ENCODE data around the gene NLRP3.

The NLRP3 gene

GRCh38 chr1:247437551-247438505 lies 21.9 kb downstream of the NLRP3 start:
- no peak for DNase-seq (ENCODE audit: low read depth)

DNA sequence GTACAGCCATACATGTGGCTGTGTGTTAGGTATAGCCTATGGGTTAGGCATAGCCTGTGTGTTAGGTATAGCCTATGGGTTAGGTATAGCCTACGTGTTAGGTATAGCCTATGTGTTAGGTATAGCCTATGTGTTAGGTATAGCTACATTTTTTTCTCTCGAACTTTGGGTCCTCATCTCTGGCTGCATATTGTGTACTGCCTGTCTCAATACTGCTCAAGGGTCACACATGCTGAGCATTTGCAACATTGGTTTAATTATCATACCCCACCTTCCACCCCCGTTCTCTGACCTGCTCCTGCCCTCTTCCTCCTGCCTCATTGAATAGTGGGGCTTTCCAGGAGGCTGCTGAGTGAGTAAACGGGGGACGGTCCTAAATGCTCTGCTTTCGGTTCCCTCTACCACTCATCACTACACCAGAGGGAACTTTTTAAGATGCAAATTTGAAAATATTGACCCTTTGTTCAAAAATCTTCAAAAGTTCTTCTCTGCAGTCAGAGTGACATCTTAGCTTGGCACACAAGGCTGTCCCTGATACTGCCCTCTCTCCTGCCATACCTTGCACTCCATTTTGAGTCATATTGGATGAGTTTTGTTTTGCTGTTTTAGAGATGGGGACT lies 24.1 kb downstream of the NLRP3 start:
- no peak for DNase-seq (ENCODE audit: low read depth)

- DNase-seq (ENCODE audit: low read depth): no peak
Observed at GRCh38 chr1:247441606-247442005, 25.6 kb downstream of the NLRP3 start.

DNA sequence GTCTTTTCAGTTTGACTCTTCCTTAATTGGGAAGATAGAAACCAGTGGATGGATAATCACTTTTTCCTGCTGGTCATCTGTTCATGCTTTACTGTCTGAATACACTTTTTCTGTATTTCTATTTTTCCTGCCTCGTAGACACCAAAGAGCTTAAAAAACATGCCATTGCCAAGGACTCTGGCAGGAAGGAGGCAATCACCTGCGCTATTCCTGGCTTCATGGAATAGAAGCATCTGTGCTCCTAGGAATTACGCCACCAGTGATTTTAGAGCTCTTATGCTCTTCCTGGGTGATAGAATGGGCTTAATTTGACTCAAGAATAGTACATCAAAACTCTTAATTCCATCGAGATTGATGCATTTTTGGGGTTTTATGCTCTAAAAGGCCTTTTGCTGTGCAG lies 26.2 kb downstream of the NLRP3 start:
- DNase-seq (ENCODE audit: low read depth): no peak

GRCh38 chr1:247443641-247444040 lies 27.7 kb downstream of the NLRP3 start:
- DNase-seq (ENCODE audit: low read depth): no peak

DNA sequence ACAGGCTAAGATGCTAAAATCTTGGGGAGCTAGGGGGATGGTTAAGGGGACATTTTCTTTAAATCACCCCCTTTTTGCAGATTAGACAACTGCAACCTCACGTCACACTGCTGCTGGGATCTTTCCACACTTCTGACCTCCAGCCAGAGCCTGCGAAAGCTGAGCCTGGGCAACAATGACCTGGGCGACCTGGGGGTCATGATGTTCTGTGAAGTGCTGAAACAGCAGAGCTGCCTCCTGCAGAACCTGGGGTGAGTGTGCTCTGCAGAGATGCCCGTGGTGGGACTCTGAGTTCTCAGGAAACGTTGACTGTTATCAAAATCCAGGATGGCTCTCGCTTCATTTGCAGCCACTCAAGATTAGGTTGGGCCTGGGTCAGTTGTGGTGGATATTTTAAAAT lies 28.6 kb downstream of the NLRP3 start:
- DNase-seq (ENCODE audit: low read depth): no peak

DNA sequence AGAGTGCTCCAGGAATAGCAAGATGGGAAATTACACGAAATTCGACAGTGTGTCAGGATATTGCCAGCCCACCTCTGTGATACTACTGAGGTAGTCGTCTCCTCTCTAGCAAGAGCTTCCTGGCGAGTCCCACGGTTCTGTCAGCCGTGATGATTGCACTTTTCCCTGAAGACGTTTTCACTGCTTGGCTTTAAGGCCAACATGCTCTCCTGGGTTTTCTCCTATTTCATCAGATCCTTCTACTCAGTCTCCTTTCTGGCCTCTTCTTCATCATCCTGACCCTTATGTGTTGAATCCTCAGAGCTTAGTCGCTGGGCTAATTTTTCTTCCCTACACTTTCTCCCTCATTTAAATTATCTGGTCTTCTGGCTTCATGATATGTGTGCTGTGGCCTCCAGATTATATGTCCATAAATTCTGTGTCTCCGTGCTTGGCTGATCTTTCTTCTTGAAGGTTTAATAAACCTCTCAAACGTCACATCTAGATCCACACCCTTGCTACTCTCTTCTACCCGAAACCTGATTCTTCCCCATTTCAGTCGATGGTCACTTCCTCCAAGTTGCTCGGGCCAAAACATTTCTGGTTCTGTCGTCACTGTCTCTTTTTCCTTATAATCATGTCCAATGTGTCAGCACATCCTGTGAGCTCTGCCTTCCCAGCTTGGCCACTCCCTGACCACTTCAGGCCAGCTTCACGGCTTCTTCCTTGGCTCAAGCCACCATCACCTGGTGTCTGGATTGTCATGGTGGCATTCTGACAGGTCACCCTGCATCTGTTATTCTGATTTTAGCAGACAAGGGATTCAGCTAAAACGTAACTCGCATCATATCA lies 29.8 kb downstream of the NLRP3 start:
- no peak for DNase-seq (ENCODE audit: low read depth)

GRCh38 chr1:247447162-247447909 lies 31.4 kb downstream of the NLRP3 start:
- DNase-seq (ENCODE audit: low read depth): no peak

DNA sequence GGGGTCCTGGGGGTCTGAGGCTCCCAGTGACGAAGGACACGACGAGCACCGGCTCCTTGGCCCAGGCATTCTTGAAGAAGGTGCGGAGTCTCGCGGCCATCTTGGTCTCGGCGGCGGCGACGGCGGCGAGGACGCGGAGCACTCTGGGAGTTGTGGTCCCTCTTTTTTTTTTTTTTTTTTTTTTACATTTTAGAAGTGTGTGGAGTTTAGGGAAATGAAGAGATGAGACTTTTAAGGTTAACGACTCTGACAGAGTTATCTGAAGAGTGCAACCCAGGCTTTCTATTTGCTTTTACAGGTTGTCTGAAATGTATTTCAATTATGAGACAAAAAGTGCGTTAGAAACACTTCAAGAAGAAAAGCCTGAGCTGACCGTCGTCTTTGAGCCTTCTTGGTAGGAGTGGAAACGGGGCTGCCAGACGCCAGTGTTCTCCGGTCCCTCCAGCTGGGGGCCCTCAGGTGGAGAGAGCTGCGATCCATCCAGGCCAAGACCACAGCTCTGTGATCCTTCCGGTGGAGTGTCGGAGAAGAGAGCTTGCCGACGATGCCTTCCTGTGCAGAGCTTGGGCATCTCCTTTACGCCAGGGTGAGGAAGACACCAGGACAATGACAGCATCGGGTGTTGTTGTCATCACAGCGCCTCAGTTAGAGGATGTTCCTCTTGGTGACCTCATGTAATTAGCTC lies 32.3 kb downstream of the NLRP3 start:
- DNase-seq (ENCODE audit: low read depth): no peak

DNA sequence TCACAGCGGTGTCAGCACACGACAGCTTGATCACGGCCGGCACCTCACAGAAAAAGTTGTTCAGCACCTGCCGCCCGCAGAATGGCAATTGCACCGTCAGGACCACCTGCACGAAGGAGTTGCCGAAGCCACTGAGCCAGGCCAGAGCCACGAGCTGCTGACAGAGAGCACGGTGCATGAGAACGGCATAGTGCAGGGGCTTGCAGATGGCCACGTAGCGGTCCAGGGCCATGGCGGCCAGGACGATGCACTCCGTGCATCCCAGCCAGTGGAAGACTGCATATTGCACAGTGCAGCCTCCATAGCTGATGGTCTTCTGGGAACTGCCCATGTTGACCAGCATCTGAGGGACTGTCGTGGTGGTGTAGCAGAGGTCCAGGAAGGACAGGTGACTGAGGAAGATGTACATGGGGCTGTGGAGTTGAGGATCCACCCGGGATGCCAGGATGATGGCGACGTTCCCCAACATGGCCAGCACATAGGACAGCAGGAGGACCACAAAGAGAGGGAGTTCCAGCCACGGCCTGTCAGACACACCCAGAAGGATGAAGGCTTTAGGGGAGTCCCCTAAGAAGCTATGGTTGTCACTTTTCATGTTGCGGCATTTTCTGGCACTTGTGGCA lies 35.5 kb downstream of the NLRP3 start:
- DNase-seq (ENCODE audit: low read depth): no peak

- DNase-seq (ENCODE audit: low read depth): no peak
Observed at GRCh38 chr1:247452447-247453039, 36.6 kb downstream of the NLRP3 start.

DNA sequence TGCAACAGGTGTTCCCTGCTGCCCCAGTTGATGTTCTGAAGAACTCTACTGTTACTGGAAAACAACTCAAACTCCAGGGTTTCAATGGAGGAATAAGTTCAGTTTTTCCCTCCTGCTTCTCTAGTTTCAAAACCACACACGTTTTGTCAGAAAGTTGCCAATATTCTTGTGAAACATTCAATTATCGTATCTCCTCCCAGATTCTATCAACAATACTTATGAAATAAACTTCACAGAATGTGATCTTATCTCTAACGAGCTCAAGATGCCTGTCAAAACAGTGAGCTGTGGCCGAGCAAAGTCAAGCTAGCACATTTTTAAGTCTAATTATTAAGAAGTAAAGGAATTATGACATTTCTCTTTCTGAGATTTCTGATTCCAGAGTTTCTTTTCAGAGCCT lies 37.3 kb downstream of the NLRP3 start:
- DNase-seq (ENCODE audit: low read depth): no peak

DNA sequence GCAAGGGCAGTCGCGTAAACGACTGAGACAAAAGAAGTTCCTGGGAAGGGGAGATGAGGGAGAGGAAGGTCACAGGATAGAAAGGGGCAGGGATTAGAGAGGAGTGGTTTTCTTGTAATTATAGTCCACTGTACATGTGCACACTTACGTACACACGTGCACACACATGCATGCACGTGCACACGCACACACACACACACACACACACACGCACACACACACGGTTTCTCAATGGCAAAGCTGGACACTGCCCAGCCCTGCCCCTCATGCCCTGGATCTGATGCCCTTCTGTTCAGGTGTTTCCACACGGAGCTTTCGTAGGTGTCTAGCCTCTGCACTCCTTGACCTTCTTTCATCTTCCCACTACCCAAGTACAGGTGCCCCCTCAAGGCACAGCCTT lies 38.0 kb downstream of the NLRP3 start:
- no peak for DNase-seq (ENCODE audit: low read depth)

DNA sequence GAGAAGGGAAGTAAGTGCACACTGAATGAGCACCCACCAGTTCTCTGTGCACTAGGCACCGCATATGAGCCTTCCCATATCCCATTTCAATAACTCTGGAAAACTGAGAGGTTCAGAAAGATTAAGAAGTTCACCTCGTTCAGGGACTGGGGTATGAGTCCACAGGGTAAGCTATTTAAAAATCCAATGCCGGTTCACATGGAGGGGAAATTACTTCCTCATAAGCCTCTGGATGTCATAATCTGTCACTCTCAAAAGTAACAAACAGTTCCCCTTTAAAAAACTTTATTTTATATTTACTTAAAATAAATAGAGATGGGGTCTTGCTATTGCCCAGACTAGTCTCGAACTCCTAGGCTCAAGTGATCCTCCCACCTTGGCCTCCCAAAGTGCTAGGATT lies 40.0 kb downstream of the NLRP3 start:
- no peak for DNase-seq (ENCODE audit: low read depth)

DNA sequence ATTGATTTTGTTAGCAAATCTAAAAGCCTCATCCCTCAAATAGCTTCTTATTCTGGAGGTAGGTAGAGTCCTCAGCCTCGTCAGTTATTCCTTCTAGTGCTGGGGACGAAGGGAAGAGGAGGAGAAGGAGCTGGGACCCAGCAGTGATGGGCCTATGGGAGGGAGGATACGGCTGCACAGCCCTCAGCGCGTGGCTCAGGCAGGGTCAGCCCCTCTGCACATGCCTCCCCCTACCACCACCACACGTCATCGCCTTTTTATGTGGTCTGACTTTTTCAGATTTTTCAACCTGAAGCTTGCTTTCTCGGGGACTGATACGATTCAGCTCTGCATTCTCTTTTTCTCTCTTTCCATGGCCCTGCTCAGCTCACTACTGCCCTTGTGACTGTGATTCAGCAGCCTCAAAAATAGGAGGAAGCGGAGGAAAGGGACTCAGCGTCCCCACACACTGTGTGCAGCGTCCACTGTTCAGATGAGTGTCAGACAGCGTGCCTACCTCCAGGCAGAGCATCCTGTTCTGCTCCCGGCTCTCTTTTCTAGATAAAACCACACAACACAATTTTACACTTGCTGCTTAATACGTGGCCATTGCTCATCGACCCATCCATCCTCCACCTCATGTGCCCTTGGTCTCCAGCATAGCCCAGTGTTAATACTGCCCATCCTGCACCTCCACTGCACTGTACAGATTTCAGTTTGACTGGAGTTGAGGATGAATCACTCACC lies 41.1 kb downstream of the NLRP3 start:
- no peak for DNase-seq (ENCODE audit: low read depth)

DNA sequence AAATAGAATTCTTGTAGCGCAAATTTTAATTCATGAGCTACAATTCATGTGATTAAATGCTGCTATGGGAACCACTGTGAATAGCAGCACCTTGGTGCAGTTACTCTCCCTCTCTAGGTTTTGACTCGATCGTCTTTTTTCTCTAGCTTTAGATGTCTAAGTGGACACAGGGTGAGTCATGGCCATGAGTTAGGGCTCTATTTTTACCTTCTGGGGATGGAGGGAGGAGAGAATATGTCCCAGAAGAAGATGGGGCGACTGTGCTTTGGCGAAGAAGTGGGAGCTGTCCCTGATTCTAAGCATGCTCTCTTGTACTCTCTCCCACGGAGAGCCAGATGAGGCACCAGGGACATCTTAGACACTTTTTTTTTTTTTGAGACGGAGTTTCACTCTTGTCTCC lies 43.5 kb downstream of the NLRP3 start:
- no peak for DNase-seq (ENCODE audit: low read depth)

GRCh38 chr1:247465796-247466195 lies 49.8 kb downstream of the NLRP3 start:
- DNase-seq (ENCODE audit: low read depth): no peak

GRCh38 chr1:247467129-247467528 lies 51.2 kb downstream of the NLRP3 start:
- no peak for DNase-seq (ENCODE audit: low read depth)

GRCh38 chr1:247468481-247469140 lies 52.6 kb downstream of the NLRP3 start:
- DNase-seq (ENCODE audit: low read depth): no peak
